H1 (cell line): ENCODE data around the gene MCM9. TPM values are rescaled to one million over a fixed set of nuclear protein-coding genes. Genes with fewer than 3 reads are reported as not detected.

Source experiments
- CTCF ChIA-PET: fragments of 300-600 bp; sonication (Branson Sonifier 250); formaldehyde crosslinking; loops from one replicate; lab custom pipeline; 2021; ENCODE audit not compliant: partially characterized antibody; lab: Charles Lee
- POLR2A ChIA-PET: fragments of 300-600 bp; sonication (Branson Sonifier 250); formaldehyde crosslinking; loops from one replicate; lab custom pipeline; 2021; ENCODE audit warnings: inconsistent platforms; ENCODE audit not compliant: partially characterized antibody; lab: Charles Lee
- DNase-seq, 2 experiments: peaks; one replicate each; pipeline versions ENCODE4 v3.0.0 to v3.0.0-alpha.2; 2010 to 2022; ENCODE audit warnings: low spot score in 2 of 2, low read depth in 1 of 2, mixed read lengths in 1 of 2
- FAIRE-seq: peaks from 2 replicates; lab custom pipeline; 2011; peaks lifted over from hg19 to GRCh38; lab: Jason Lieb, UNC
- H2AFZ ChIP-seq: 2 replicates; pipeline ENCODE4 v1.8.1; 2012; ENCODE audit warnings: low read length, inconsistent platforms
- H2AK5ac ChIP-seq: 2 replicates; pipeline ENCODE4 v1.6.1; 2013; ENCODE audit warnings: low read depth, low read length
- H2BK120ac ChIP-seq: replicated peaks from 2 replicates; pipeline ENCODE3; 2013; ENCODE audit warnings: low read depth, low read length, inconsistent platforms
- H2BK12ac ChIP-seq: 2 replicates; pipeline ENCODE4 v1.6.1; 2013; ENCODE audit warnings: low read depth, low read length
- H2BK15ac ChIP-seq: 2 replicates; pipeline ENCODE4 v1.6.1; 2013; ENCODE audit warnings: low read length
- H2BK20ac ChIP-seq: 2 replicates; pipeline ENCODE4 v1.6.1; 2013; ENCODE audit warnings: low read length
- H2BK5ac ChIP-seq: 2 replicates; pipeline ENCODE4 v1.6.1; 2013; ENCODE audit warnings: low read depth, low read length
- H3K14ac ChIP-seq: 2 replicates; pipeline ENCODE4 v1.6.1; 2013; ENCODE audit warnings: inconsistent platforms; ENCODE audit not compliant: insufficient read length
- H3K18ac ChIP-seq: 2 replicates; pipeline ENCODE4 v1.6.1; 2013; ENCODE audit warnings: low read length; ENCODE audit errors: extremely low read depth
- H3K23ac ChIP-seq: 2 replicates; pipeline ENCODE4 v1.6.1; 2013; ENCODE audit warnings: inconsistent platforms; ENCODE audit not compliant: insufficient read length
- H3K23me2 ChIP-seq: 2 replicates; pipeline ENCODE4 v1.6.1; 2013; ENCODE audit warnings: low read depth, low read length
- H3K27ac ChIP-seq: 2 replicates; pipeline ENCODE4 v1.6.1; 2011; ENCODE audit warnings: low read depth, low read length, inconsistent platforms
- H3K27me3 ChIP-seq, 4 experiments: replicated peaks in 1 of 4; 1 replicate in 1 of 4; 2 replicates in 3 of 4; pipeline versions ENCODE4 v1.6.1 to v1.8.1; 2011 to 2013; ENCODE audit warnings: low read length in 3 of 4, mild to moderate bottlenecking in 3 of 4, inconsistent platforms in 2 of 4, mixed read lengths in 2 of 4, moderate library complexity in 1 of 4; ENCODE audit not compliant: control insufficient read depth in 3 of 4, insufficient read depth in 3 of 4; ENCODE audit errors: extremely low read depth in 1 of 4
- H3K36me3 ChIP-seq, 4 experiments: 2 replicates each; pipeline versions ENCODE4 v1.6.1 to v1.8.1; 2011 to 2013; ENCODE audit warnings: mild to moderate bottlenecking in 4 of 4, low read length in 3 of 4, moderate library complexity in 2 of 4, control low read depth in 1 of 4, inconsistent platforms in 1 of 4; ENCODE audit not compliant: insufficient read depth in 4 of 4, control insufficient read depth in 2 of 4
- H3K4ac ChIP-seq: replicated peaks from 2 replicates; pipeline ENCODE3; 2013; ENCODE audit warnings: low read length, low read depth, mixed read lengths, inconsistent platforms; ENCODE audit not compliant: insufficient read length
- H3K4me1 ChIP-seq, 4 experiments: replicated peaks in 1 of 4; 1 replicate in 1 of 4; 2 replicates in 3 of 4; pipeline versions ENCODE4 v1.6.1 to v1.8.1; 2011 to 2013; ENCODE audit warnings: low read length in 3 of 4, inconsistent platforms in 2 of 4, mixed read lengths in 1 of 4; ENCODE audit not compliant: insufficient read depth in 4 of 4, control insufficient read depth in 3 of 4
- H3K4me2 ChIP-seq, 2 experiments: 2 replicates each; pipeline versions ENCODE4 v1.6.1 to v1.8.1; 2011 to 2013; ENCODE audit warnings: low read depth in 2 of 2, low read length in 2 of 2, control low read depth in 1 of 2, inconsistent platforms in 1 of 2, mild to moderate bottlenecking in 1 of 2; ENCODE audit not compliant: insufficient read depth in 1 of 2
- H3K4me3 ChIP-seq, 4 experiments: fragments of 200-600, 300-600 bp in 1 of 4; sonication (generic), shearing (Covaris generic), sonication (Bioruptor Twin) in 1 of 4; 2 replicates each; pipeline versions ENCODE4 v1.5.1 to v1.8.1; 2011 to 2016; ENCODE audit warnings: low read length in 4 of 4, low read depth in 3 of 4, control low read depth in 2 of 4, inconsistent platforms in 2 of 4, mild to moderate bottlenecking in 2 of 4, mixed read lengths in 1 of 4, moderate library complexity in 1 of 4; ENCODE audit not compliant: insufficient read depth in 2 of 4; ENCODE audit errors: extremely low read depth in 1 of 4
- H3K56ac ChIP-seq: replicated peaks from 2 replicates; pipeline ENCODE3; 2013; ENCODE audit warnings: low read depth, mild to moderate bottlenecking, mixed read lengths, low read length, inconsistent platforms; ENCODE audit not compliant: insufficient read length
- H3K79me1 ChIP-seq: 2 replicates; pipeline ENCODE4 v1.6.1; 2013; ENCODE audit warnings: low read depth, low read length, control low read depth
- H3K79me2 ChIP-seq, 2 experiments: 2 replicates each; pipeline versions ENCODE4 v1.6.1 to v1.8.1; 2012 to 2013; ENCODE audit warnings: low read length in 2 of 2, mild to moderate bottlenecking in 2 of 2, inconsistent platforms in 1 of 2; ENCODE audit not compliant: insufficient read depth in 2 of 2, control insufficient read depth in 1 of 2
- H3K9ac ChIP-seq, 4 experiments: replicated peaks in 1 of 4; 1 replicate in 1 of 4; 2 replicates in 3 of 4; pipeline versions ENCODE4 v1.6.1 to v1.8.1; 2011 to 2013; ENCODE audit warnings: low read depth in 3 of 4, low read length in 3 of 4, control low read depth in 2 of 4, mild to moderate bottlenecking in 2 of 4, moderate library complexity in 2 of 4, inconsistent platforms in 1 of 4; ENCODE audit errors: extremely low read depth in 1 of 4
- H3K9me3 ChIP-seq, 2 experiments: 2 replicates each; pipeline versions ENCODE4 v1.6.1 to v1.8.1; 2012 to 2013; ENCODE audit warnings: mild to moderate bottlenecking in 2 of 2, moderate library complexity in 2 of 2, control low read depth in 1 of 2, inconsistent platforms in 1 of 2, low read depth in 1 of 2, low read length in 1 of 2, mixed read lengths in 1 of 2; ENCODE audit not compliant: insufficient read depth in 2 of 2
- H4K20me1 ChIP-seq, 2 experiments: replicated peaks in 1 of 2; 2 replicates each; pipeline versions ENCODE3 to v1.8.1; 2011 to 2013; ENCODE audit warnings: inconsistent platforms in 2 of 2, low read length in 2 of 2, mild to moderate bottlenecking in 1 of 2; ENCODE audit not compliant: insufficient read depth in 2 of 2, control insufficient read depth in 1 of 2
- H4K5ac ChIP-seq: 2 replicates; pipeline ENCODE4 v1.6.1; 2013; ENCODE audit warnings: low read length, low read depth, mixed read lengths, inconsistent platforms; ENCODE audit not compliant: insufficient read length
- H4K8ac ChIP-seq: 2 replicates; pipeline ENCODE4 v1.8.0; 2013; ENCODE audit warnings: mild to moderate bottlenecking, moderate library complexity, low read length, inconsistent platforms; ENCODE audit not compliant: insufficient read depth; ENCODE audit errors: extremely low read depth
- H4K91ac ChIP-seq: replicated peaks from 2 replicates; pipeline ENCODE3; 2013; ENCODE audit warnings: low read length, mixed read lengths, inconsistent platforms; ENCODE audit not compliant: insufficient read length
- JUN ChIP-seq: IDR thresholded peaks from 2 replicates; pipeline ENCODE4 v1.6.1; 2011; ENCODE audit warnings: low read depth, mild to moderate bottlenecking, improper control_type of control experiment, low read length
- KDM1A ChIP-seq: fragments of 200-600, 300-600 bp; sonication (generic); IDR thresholded peaks from 2 replicates; pipeline ENCODE4 v1.7.1; 2016; ENCODE audit warnings: mild to moderate bottlenecking, low read length, borderline replicate concordance
- polyA plus RNA-seq, 7 experiments: library from polyadenylated mRNA; depleted of rRNA in 3 of 7; stranded (reverse) in 5 of 7; unstranded in 2 of 7; fragments of >200 nt in 5 of 7; fragments of 200-250 nt in 2 of 7; gene quantifications; 1 replicate in 5 of 7; 2 replicates in 1 of 7; 4 replicates in 1 of 7; pipeline versions ENCODE4 v1.2.1 to v1.2.3, GENCODE V29; 2011 to 2013; ENCODE audit warnings: missing spikeins in 2 of 7, mixed read lengths in 2 of 7
- total RNA-seq: library from RNA; stranded (reverse); fragmentation: NEBNext Ultra II Directional; extraction: Animal tissue kit (Norgen Biotek cat#: 25700); gene quantifications from 2 replicates; pipeline ENCODE4 v1.2.1, GENCODE V29; 2021
- TF ChIP-seq, protein P1 (sequence below), 3 experiments: IDR thresholded peaks; 1 replicate in 2 of 3; 2 replicates in 1 of 3; pipeline versions ENCODE4 v1.5.1 to v1.6.1; 2011; ENCODE audit warnings: low read length in 3 of 3, mild to moderate bottlenecking in 3 of 3, inconsistent platforms in 2 of 3, low read depth in 1 of 3, moderate library complexity in 1 of 3; ENCODE audit not compliant: insufficient read depth in 1 of 3; ENCODE audit errors: control extremely low read depth in 1 of 3

Gene MCM9
- total and polyA plus RNA-seq, 2 of the 8 experiments (the other 6 are each of a cell fraction or from before 2014, with no cell fraction given), result 3.7 to 11.4 TPM

DNA sequence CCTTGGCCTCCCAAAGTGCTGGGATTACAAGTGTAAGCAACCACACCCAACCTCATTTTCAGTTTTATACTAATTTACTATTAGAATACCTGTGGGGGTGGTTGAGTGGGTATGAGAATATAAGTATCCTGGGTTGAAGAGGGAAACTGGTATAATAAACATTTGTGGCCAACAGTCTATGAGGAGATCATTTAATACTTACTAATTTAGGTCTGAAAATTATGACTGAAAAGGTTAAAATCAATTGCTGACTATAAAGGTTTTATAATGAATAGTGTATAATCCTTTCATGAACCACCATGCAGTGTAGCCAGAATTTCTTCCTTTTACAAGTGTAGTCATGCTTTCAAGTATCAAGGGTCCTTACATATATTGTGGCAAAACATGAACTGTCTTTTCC is 29.9 kb downstream of the MCM9 start:
- no peak overlapping the region for H2BK120ac ChIP-seq
- H2BK15ac ChIP-seq, result no peak overlapping the region
- no peak overlapping the region for H4K91ac ChIP-seq
- H3K4me2 ChIP-seq, result no peak overlapping the region
- H4K20me1 ChIP-seq, result peaks cover 1 to 4% of the 10 kb centered on the region in 2 experiments
- FAIRE-seq (no peak), DNase-seq (no peak)
- H2BK12ac ChIP-seq, result no peak overlapping the region
- H2BK20ac ChIP-seq, result no peak overlapping the region
- no peak overlapping the region for H4K8ac ChIP-seq
- H3K27ac ChIP-seq, result no peak overlapping the region
- peaks cover 0 to 3% (median 0%) of the 10 kb centered on the region in 4 experiments; a peak in 2 of 7 replicates for H3K4me1 ChIP-seq
- H3K27me3 ChIP-seq, result peaks cover 0 to 1% (median 0%) of the 10 kb centered on the region in 4 experiments; a peak in 1 of 7 replicates
- no peaks in the 10 kb centered on the region for H3K23me2 ChIP-seq
- H2AFZ ChIP-seq, result no peak overlapping the region
- no peak overlapping the region for H4K5ac ChIP-seq
- ChIA-PET CTCF (interaction anchor here (0.6 to 1.6 kb wide), 2 partner anchors 15 to 231 kb away, joined by 3 to 4 read pairs; no protein-coding TSS in a partner anchor), POLR2A (interaction anchor here (0.9 to 1.5 kb wide), 3 partner anchors 8 to 30 kb away, joined by 3 to 5 read pairs (median 3); partner anchors contain the start of gene MCM9)
- H3K56ac ChIP-seq, result no peak overlapping the region
- H2BK5ac ChIP-seq, result no peak overlapping the region
- H3K18ac ChIP-seq, result no peak overlapping the region
- no peak overlapping the region for H3K9ac ChIP-seq
- H2AK5ac ChIP-seq, result no peak overlapping the region
- peaks cover 2% of the 10 kb centered on the region; the same call in 1 of the 2 replicates for H3K79me1 ChIP-seq
- no peak overlapping the region for H3K14ac ChIP-seq
- no peak overlapping the region for H3K23ac ChIP-seq
- peaks cover 0 to 40% of the 10 kb centered on the region in 2 experiments; a peak in 2 of 4 replicates for H3K79me2 ChIP-seq
- H3K9me3 ChIP-seq, result no peaks in the 10 kb centered on the region
- no peak overlapping the region for H3K4me3 ChIP-seq
- no peak overlapping the region for H3K4ac ChIP-seq
- peaks cover 2 to 82% (median 30%) of the 10 kb centered on the region in 4 experiments; a peak in 7 of 8 replicates for H3K36me3 ChIP-seq
- TF ChIP-seq KDM1A (no peak), JUN (no peak)
- TF ChIP-seq, protein P1, sequence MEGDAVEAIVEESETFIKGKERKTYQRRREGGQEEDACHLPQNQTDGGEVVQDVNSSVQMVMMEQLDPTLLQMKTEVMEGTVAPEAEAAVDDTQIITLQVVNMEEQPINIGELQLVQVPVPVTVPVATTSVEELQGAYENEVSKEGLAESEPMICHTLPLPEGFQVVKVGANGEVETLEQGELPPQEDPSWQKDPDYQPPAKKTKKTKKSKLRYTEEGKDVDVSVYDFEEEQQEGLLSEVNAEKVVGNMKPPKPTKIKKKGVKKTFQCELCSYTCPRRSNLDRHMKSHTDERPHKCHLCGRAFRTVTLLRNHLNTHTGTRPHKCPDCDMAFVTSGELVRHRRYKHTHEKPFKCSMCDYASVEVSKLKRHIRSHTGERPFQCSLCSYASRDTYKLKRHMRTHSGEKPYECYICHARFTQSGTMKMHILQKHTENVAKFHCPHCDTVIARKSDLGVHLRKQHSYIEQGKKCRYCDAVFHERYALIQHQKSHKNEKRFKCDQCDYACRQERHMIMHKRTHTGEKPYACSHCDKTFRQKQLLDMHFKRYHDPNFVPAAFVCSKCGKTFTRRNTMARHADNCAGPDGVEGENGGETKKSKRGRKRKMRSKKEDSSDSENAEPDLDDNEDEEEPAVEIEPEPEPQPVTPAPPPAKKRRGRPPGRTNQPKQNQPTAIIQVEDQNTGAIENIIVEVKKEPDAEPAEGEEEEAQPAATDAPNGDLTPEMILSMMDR (IDR thresholded peaks at IDR 0.05; ENCODE audit: control extremely low read depth in 1 of 3, insufficient read depth in 1 of 3, low read depth in 1 of 3, low read length in 3 of 3), result no peak
